NCI-H2196 treated with DMSO at 0.1 percent for 48 hours (cell line): ENCODE measurements around the gene TRNAU1AP.
"Not testable (repeated sequence)": the region's sequence is repeated elsewhere in the genome, so short reads cannot be mapped to it uniquely, and the experiment has no call there.

Source experiments
- DNase-seq: peaks from one replicate; lab custom pipeline; 2025; ENCODE audit not compliant: unreplicated experiment; lab: John Stamatoyannopoulos, UW

TRNAU1AP gene

GRCh38 chr1:28521502-28522164 is 31.3 kb upstream of the TRNAU1AP start:
- DNase-seq = no peak

- DNase-seq = not testable (repeated sequence)
Observed at GRCh38 chr1:28522537-28522936, 30.3 kb upstream of the TRNAU1AP start.

GRCh38 chr1:28525002-28525642 is 27.8 kb upstream of the TRNAU1AP start:
- DNase-seq = not testable (repeated sequence)

- DNase-seq = no peak
Observed at GRCh38 chr1:28526886-28527285, 26.0 kb upstream of the TRNAU1AP start.

- no peak for DNase-seq
Observed at GRCh38 chr1:28530456-28530855, 22.4 kb upstream of the TRNAU1AP start.

GRCh38 chr1:28534671-28535070 is 18.2 kb upstream of the TRNAU1AP start:
- DNase-seq = no peak

- no peak for DNase-seq
Observed at GRCh38 chr1:28535180-28535579, 17.7 kb upstream of the TRNAU1AP start.

GRCh38 chr1:28537457-28538199 is 15.3 kb upstream of the TRNAU1AP start:
- no peak for DNase-seq

- no peak for DNase-seq
Observed at GRCh38 chr1:28538286-28538685, 14.6 kb upstream of the TRNAU1AP start.

GRCh38 chr1:28540651-28541050 is 12.2 kb upstream of the TRNAU1AP start:
- DNase-seq = no peak

- DNase-seq = not testable (repeated sequence)
Observed at GRCh38 chr1:28541414-28542015, 11.4 kb upstream of the TRNAU1AP start.

- no peak for DNase-seq
Observed at GRCh38 chr1:28545246-28545628, 7.6 kb upstream of the TRNAU1AP start.

GRCh38 chr1:28548318-28548717 is 4.6 kb upstream of the TRNAU1AP start:
- DNase-seq = no peak

- DNase-seq = no peak
Observed at GRCh38 chr1:28551381-28551780, 1.5 kb upstream of the TRNAU1AP start.

GRCh38 chr1:28560886-28561285 is 8.0 kb downstream of the TRNAU1AP start:
- DNase-seq = no peak

GRCh38 chr1:28564310-28564709 is 11.4 kb downstream of the TRNAU1AP start:
- no peak for DNase-seq

- DNase-seq = no peak
Observed at GRCh38 chr1:28565040-28565439, 12.2 kb downstream of the TRNAU1AP start.

GRCh38 chr1:28565726-28566125 is 12.8 kb downstream of the TRNAU1AP start:
- DNase-seq = no peak

- DNase-seq = no peak
Observed at GRCh38 chr1:28566931-28567330, 14.0 kb downstream of the TRNAU1AP start.

GRCh38 chr1:28571911-28572310 is 19.0 kb downstream of the TRNAU1AP start:
- DNase-seq = no peak

- DNase-seq = not testable (repeated sequence)
Observed at GRCh38 chr1:28572891-28573290, 20.0 kb downstream of the TRNAU1AP start.

GRCh38 chr1:28573564-28573963 is 20.7 kb downstream of the TRNAU1AP start:
- DNase-seq = no peak
